ENCODE data around the gene PAQR6. TPM values are rescaled to one million over a fixed set of nuclear protein-coding genes. Genes with fewer than 3 reads are reported as not detected.

The PAQR6 gene
- total and polyA plus RNA-seq, 10 of the 15 experiments (the other 5 are each of a cell fraction or from before 2014, with no cell fraction given) = 0.42 to 4.5 (median 1.3) TPM

GRCh38 chr1:156289857-156290256 lies 42.0 kb upstream of the PAQR6 start:
- FAIRE-seq (no peak), ATAC-seq (no peak), DNase-seq (ENCODE audit: low read depth, low spot score) (no peak)
- Histone ChIP-seq H3K27ac (ENCODE audit: control insufficient read depth, insufficient read depth) (no peak overlapping the region), H3K4me3 (no peak overlapping the region), H4K20me1 (ENCODE audit: control insufficient read depth, insufficient read depth) (no peaks in the 10 kb centered on the region), H3K9ac (ENCODE audit: control insufficient read depth, insufficient read depth, low read length) (no peak overlapping the region), H2AFZ (ENCODE audit: control insufficient read depth, low read depth, low read length) (no peak overlapping the region), H3K4me2 (ENCODE audit: control insufficient read depth, insufficient read depth) (no peak overlapping the region), H3K36me3 (ENCODE audit: control insufficient read depth in 2 of 2, insufficient read depth in 2 of 2, low read length in 1 of 2) (peaks cover 1 to 3% of the 10 kb centered on the region in 2 experiments; a peak in 2 of 4 replicates), H3K4me1 (ENCODE audit: control insufficient read depth, insufficient read depth, low read length) (peaks cover 2% of the 10 kb centered on the region), H3K9me3 (replicated peaks; ENCODE audit: control insufficient read depth, insufficient read depth, low read length) (no peaks in the 10 kb centered on the region), H3K79me2 (ENCODE audit: control insufficient read depth, insufficient read depth, low read length) (no peaks in the 10 kb centered on the region), H3K27me3 (replicated peaks in 1 of 2; ENCODE audit: control insufficient read depth in 2 of 2, insufficient read depth in 2 of 2, low read length in 1 of 2) (no peaks in the 10 kb centered on the region)
- ChIA-PET SMC1A (ENCODE audit: uncharacterized antibody, unreplicated experiment) (interaction anchor here (1.2 kb wide), 1 partner anchor 8 kb away, joined by 3 read pairs; no protein-coding TSS in a partner anchor), POLR2A (interaction anchor here (0.7 kb wide), 1 partner anchor 72 kb away, joined by 4 read pairs; no protein-coding TSS in a partner anchor), CTCF (interaction anchor here (0.6 kb wide), 1 partner anchor 598 kb away, joined by 4 read pairs; no protein-coding TSS in a partner anchor), RAD21 (ENCODE audit: unreplicated experiment) (no interaction called here)
- TF ChIP-seq RELA (IDR thresholded peaks at IDR 0.05; ENCODE audit: borderline replicate concordance, partially characterized antibody) (no peak), NR2F1 (conservative IDR thresholded peaks at IDR 0.05) (no peak), BHLHE40 (IDR thresholded peaks at IDR 0.05; ENCODE audit: borderline replicate concordance in 1 of 2, low read depth in 2 of 2, low read length in 1 of 2) (no peak), HCFC1 (IDR thresholded peaks at IDR 0.05; ENCODE audit: low read length) (no peak), FOXM1 (IDR thresholded peaks at IDR 0.05; ENCODE audit: low read depth, low read length) (no peak), RCOR1 (conservative IDR thresholded peaks at IDR 0.05; ENCODE audit: low read depth, low read length) (no peak), POLR2AphosphoS5 (IDR thresholded peaks at IDR 0.05; ENCODE audit: low read length) (no peak), STAT1 (conservative IDR thresholded peaks at IDR 0.05) (no peak), IRF5 (IDR thresholded peaks at IDR 0.05; ENCODE audit: borderline replicate concordance) (no peak), ZSCAN29 (IDR thresholded peaks at IDR 0.05) (no peak), NRF1 (conservative IDR thresholded peaks at IDR 0.05; ENCODE audit: low read depth, low read length) (no peak), PBX3 (IDR thresholded peaks at IDR 0.05; ENCODE audit: insufficient replicate concordance, low read depth, low read length) (no peak), EGR1 (IDR thresholded peaks at IDR 0.05; ENCODE audit: borderline replicate concordance in 1 of 2, low read depth in 2 of 2, low read length in 2 of 2) (no peak), DPF2 (IDR thresholded peaks at IDR 0.05) (no peak)
- intact Hi-C loops (cut with micrococcal nuclease; ENCODE audit: unreplicated experiment) = loop anchor here (10.0 kb wide), 1 partner anchor 195 kb away; no protein-coding TSS in a partner anchor
- BruUV-seq (replicated peaks) = no TSS peak
- in situ Hi-C loops (cut with MboI) = no loop called here

All from GM12878 (cell line).